ENCODE data around the gene SUSD1.

DNA sequence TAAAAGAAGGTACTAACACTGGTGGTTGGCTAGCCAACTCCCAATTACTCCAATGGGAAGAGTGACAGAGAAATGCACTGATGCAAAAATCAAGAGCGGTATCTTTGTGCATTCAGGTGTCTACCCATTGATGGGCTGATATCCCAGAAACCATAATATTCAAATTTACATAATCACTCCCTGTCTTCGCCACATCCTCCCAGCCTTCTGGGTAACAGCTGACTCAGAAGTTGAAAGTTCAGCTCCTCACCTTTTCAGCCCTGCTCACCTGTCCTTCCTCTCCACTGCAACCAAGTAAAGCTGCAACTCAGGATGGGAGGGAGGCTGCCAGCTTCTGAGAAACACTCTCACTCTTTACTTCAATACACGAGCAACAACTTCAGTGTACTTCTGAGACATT, 6.9 kb downstream of the SUSD1 start:
- TF ChIP-seq, protein P1, sequence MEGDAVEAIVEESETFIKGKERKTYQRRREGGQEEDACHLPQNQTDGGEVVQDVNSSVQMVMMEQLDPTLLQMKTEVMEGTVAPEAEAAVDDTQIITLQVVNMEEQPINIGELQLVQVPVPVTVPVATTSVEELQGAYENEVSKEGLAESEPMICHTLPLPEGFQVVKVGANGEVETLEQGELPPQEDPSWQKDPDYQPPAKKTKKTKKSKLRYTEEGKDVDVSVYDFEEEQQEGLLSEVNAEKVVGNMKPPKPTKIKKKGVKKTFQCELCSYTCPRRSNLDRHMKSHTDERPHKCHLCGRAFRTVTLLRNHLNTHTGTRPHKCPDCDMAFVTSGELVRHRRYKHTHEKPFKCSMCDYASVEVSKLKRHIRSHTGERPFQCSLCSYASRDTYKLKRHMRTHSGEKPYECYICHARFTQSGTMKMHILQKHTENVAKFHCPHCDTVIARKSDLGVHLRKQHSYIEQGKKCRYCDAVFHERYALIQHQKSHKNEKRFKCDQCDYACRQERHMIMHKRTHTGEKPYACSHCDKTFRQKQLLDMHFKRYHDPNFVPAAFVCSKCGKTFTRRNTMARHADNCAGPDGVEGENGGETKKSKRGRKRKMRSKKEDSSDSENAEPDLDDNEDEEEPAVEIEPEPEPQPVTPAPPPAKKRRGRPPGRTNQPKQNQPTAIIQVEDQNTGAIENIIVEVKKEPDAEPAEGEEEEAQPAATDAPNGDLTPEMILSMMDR (conservative IDR thresholded peaks at IDR 0.05; ENCODE audit: low read length), result no peak
- no peak for TF ChIP-seq EZH2phosphoT487 (IDR thresholded peaks at IDR 0.05; ENCODE audit: borderline replicate concordance)

Measured in Loucy (cell line).